ENCODE data around the gene TNF.

DNA sequence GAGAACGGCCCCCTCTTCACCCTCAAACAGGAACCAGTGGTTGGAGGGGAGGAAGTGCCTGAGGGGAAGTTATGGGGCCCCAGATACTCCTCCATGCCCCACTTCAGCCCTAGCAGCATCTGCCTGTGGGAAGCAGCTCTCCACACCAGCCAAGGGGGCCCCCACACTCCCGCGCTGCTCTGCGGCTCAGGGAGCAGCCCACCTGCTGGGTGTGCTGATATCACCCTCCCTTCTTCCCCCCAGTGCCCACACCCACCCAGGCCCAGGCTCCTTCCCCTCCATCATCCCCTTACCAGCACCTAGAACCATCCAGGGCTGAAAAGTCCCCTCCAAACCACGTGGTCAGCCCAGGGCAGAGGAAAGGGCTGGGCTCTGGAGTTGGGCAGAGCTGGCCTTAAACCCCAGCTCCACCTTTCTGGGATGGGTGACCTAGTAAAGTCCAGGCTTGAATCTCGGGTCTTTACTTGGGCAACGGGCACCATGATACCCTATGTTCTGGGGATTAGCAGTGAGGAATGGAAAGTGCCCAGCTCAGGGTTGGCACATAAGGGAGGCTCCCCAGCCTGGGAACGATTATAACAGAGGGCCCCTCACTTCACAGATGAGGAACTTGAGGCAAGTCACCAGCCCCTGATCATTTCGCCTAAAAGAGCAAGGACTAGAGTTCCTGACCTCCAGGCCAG is 11.4 kb downstream of the TNF start:
- no peak for TF ChIP-seq ZEB2 (tag by site-specific recombination; IDR thresholded peaks at IDR 0.05)
- TF ChIP-seq, protein P1, sequence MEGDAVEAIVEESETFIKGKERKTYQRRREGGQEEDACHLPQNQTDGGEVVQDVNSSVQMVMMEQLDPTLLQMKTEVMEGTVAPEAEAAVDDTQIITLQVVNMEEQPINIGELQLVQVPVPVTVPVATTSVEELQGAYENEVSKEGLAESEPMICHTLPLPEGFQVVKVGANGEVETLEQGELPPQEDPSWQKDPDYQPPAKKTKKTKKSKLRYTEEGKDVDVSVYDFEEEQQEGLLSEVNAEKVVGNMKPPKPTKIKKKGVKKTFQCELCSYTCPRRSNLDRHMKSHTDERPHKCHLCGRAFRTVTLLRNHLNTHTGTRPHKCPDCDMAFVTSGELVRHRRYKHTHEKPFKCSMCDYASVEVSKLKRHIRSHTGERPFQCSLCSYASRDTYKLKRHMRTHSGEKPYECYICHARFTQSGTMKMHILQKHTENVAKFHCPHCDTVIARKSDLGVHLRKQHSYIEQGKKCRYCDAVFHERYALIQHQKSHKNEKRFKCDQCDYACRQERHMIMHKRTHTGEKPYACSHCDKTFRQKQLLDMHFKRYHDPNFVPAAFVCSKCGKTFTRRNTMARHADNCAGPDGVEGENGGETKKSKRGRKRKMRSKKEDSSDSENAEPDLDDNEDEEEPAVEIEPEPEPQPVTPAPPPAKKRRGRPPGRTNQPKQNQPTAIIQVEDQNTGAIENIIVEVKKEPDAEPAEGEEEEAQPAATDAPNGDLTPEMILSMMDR (tag by site-specific recombination; IDR thresholded peaks at IDR 0.05) = no peak
- TF ChIP-seq YY1 (tag by site-specific recombination; IDR thresholded peaks at IDR 0.05) = no peak
- TF ChIP-seq SCRT1 (tag by site-specific recombination; IDR thresholded peaks at IDR 0.05; ENCODE audit: borderline replicate concordance) = no peak
- no peak for TF ChIP-seq ZNF426 (tag by site-specific recombination; IDR thresholded peaks at IDR 0.05)
- TF ChIP-seq ZNF561 (tag by site-specific recombination; IDR thresholded peaks at IDR 0.05; ENCODE audit: borderline replicate concordance) = no peak
- TF ChIP-seq SP2 (tag by site-specific recombination; IDR thresholded peaks at IDR 0.05) = no peak
- TF ChIP-seq, protein P2, sequence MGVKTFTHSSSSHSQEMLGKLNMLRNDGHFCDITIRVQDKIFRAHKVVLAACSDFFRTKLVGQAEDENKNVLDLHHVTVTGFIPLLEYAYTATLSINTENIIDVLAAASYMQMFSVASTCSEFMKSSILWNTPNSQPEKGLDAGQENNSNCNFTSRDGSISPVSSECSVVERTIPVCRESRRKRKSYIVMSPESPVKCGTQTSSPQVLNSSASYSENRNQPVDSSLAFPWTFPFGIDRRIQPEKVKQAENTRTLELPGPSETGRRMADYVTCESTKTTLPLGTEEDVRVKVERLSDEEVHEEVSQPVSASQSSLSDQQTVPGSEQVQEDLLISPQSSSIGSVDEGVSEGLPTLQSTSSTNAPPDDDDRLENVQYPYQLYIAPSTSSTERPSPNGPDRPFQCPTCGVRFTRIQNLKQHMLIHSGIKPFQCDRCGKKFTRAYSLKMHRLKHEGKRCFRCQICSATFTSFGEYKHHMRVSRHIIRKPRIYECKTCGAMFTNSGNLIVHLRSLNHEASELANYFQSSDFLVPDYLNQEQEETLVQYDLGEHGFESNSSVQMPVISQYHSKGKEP (tag by site-specific recombination; IDR thresholded peaks at IDR 0.05) = no peak
- no peak for TF ChIP-seq KLF10 (tag by site-specific recombination; IDR thresholded peaks at IDR 0.05)
- TF ChIP-seq, protein P3, sequence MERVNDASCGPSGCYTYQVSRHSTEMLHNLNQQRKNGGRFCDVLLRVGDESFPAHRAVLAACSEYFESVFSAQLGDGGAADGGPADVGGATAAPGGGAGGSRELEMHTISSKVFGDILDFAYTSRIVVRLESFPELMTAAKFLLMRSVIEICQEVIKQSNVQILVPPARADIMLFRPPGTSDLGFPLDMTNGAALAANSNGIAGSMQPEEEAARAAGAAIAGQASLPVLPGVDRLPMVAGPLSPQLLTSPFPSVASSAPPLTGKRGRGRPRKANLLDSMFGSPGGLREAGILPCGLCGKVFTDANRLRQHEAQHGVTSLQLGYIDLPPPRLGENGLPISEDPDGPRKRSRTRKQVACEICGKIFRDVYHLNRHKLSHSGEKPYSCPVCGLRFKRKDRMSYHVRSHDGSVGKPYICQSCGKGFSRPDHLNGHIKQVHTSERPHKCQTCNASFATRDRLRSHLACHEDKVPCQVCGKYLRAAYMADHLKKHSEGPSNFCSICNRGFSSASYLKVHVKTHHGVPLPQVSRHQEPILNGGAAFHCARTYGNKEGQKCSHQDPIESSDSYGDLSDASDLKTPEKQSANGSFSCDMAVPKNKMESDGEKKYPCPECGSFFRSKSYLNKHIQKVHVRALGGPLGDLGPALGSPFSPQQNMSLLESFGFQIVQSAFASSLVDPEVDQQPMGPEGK (tag by site-specific recombination; IDR thresholded peaks at IDR 0.05) = no peak
